BLaER1 treated with 17β-estradiol and CSF1 and Interleukin-3, amounts not matched to agents 10 nM and 100 nM (cell line): ENCODE data around the gene PPP2R5E.

Experiments
- H3K27ac ChIP-seq, 11 experiments: shearing (Covaris generic); formaldehyde crosslinking; 2 replicates each; pipeline ENCODE4 v1.8.1; 2022
- H3K27me3 ChIP-seq, 11 experiments: shearing (Covaris generic); formaldehyde crosslinking; 2 replicates each; pipeline ENCODE4 v1.8.1; 2022
- H3K36me3 ChIP-seq, 11 experiments: shearing (Covaris generic); formaldehyde crosslinking; 2 replicates each; pipeline ENCODE4 v1.8.1; 2022
- H3K4me1 ChIP-seq, 10 experiments: shearing (Covaris generic); formaldehyde crosslinking; 2 replicates each; pipeline ENCODE4 v1.8.1; 2022
- H3K4me2 ChIP-seq, 11 experiments: shearing (Covaris generic); formaldehyde crosslinking; 2 replicates each; pipeline ENCODE4 v1.8.1; 2022
- H3K4me3 ChIP-seq, 10 experiments: shearing (Covaris generic); formaldehyde crosslinking; 2 replicates each; pipeline ENCODE4 v1.8.1; 2022
- H3K9ac ChIP-seq, 11 experiments: shearing (Covaris generic); formaldehyde crosslinking; 2 replicates each; pipeline ENCODE4 v1.8.1; 2022
- H3K9me3 ChIP-seq, 11 experiments: shearing (Covaris generic); formaldehyde crosslinking; replicated peaks in 1 of 11; 2 replicates each; pipeline ENCODE4 v1.8.1; 2022
- H4K20me1 ChIP-seq, 11 experiments: shearing (Covaris generic); formaldehyde crosslinking; 2 replicates each; pipeline ENCODE4 v1.8.1; 2022
- Cebpa-rat ChIP-seq, 11 experiments: shearing (Covaris generic); IDR thresholded peaks; 2 replicates each; pipeline ENCODE4 v1.8.1; 2022

PPP2R5E gene

GRCh38 chr14:63443361-63443760 lies 99.8 kb downstream of the PPP2R5E start:
- Histone ChIP-seq H3K27me3 (no peaks in the 10 kb centered on the region), H3K4me3 (no peak overlapping the region), H3K4me1 (peaks cover 0 to 13% (median 3%) of the 10 kb centered on the region in 10 experiments; a peak in 13 of 20 replicates), H3K36me3 (peaks cover 30 to 72% (median 47%) of the 10 kb centered on the region in 11 experiments), H3K9me3 (peaks cover 0 to 5% (median 0%) of the 10 kb centered on the region in 11 experiments; a peak in 2 of 22 replicates), H3K4me2 (no peak overlapping the region), H3K9ac (no peak overlapping the region), H4K20me1 (peaks cover 0 to 64% (median 24%) of the 10 kb centered on the region in 11 experiments; a peak in 16 of 22 replicates), H3K27ac (no peak overlapping the region)
- no peak for TF ChIP-seq Cebpa-rat (IDR thresholded peaks at IDR 0.05)

- Histone ChIP-seq H3K4me1 (peaks cover 1 to 44% (median 12%) of the 10 kb centered on the region in 10 experiments; a peak in 17 of 20 replicates), H3K36me3 (peaks cover 6 to 42% (median 23%) of the 10 kb centered on the region in 11 experiments; a peak in 19 of 22 replicates), H3K27me3 (no peaks in the 10 kb centered on the region), H3K27ac (peak overlapping the region in 5 of 11 experiments; percentile 1 to 27 (median 10); a peak in 5 of 22 replicates), H3K4me2 (peak overlapping the region in 7 of 11 experiments; percentile 4 to 74 (median 18); a peak in 9 of 22 replicates), H3K9me3 (peaks cover 0 to 5% (median 0%) of the 10 kb centered on the region in 11 experiments; a peak in 1 of 22 replicates), H4K20me1 (peaks cover 13 to 86% (median 47%) of the 10 kb centered on the region in 11 experiments; a peak in 18 of 22 replicates), H3K4me3 (peak overlapping the region in 1 of 10 experiments; percentile 31; a peak in 1 of 20 replicates), H3K9ac (peak overlapping the region in 2 of 11 experiments; percentile 35 to 60; a peak in 3 of 22 replicates)
- no peak for TF ChIP-seq Cebpa-rat (IDR thresholded peaks at IDR 0.05)
These were observed 105.0 kb downstream of the PPP2R5E start for GRCh38 chr14:63438065-63438757.

- Histone ChIP-seq H3K4me1 (peaks cover 5 to 44% (median 12%) of the 10 kb centered on the region in 10 experiments; a peak in 17 of 20 replicates), H3K36me3 (peaks cover 5 to 37% (median 18%) of the 10 kb centered on the region in 11 experiments; a peak in 18 of 22 replicates), H3K9me3 (peaks cover 0 to 2% (median 0%) of the 10 kb centered on the region in 11 experiments; a peak in 1 of 22 replicates), H3K9ac (no peak overlapping the region), H3K4me3 (no peak overlapping the region), H3K4me2 (peak overlapping the region in 4 of 11 experiments; percentile 10 to 56 (median 26); a peak in 6 of 22 replicates), H3K27ac (0 out of 22 replicates have a peak overlapping the region, but pooled peaks of 1 of the 11 experiments have one; percentile 0), H4K20me1 (peaks cover 17 to 91% (median 51%) of the 10 kb centered on the region in 11 experiments; a peak in 19 of 22 replicates), H3K27me3 (no peaks in the 10 kb centered on the region)
- no peak for TF ChIP-seq Cebpa-rat (IDR thresholded peaks at IDR 0.05)
These were observed 106.7 kb downstream of the PPP2R5E start for GRCh38 chr14:63436286-63437098.

GRCh38 chr14:63435838-63436237 lies 107.3 kb downstream of the PPP2R5E start:
- Histone ChIP-seq H3K9me3 (no peaks in the 10 kb centered on the region), H3K4me3 (no peak overlapping the region), H3K9ac (no peak overlapping the region), H4K20me1 (peaks cover 17 to 95% (median 54%) of the 10 kb centered on the region in 11 experiments; a peak in 20 of 22 replicates), H3K27ac (no peak overlapping the region), H3K4me1 (peaks cover 5 to 44% (median 12%) of the 10 kb centered on the region in 10 experiments; a peak in 17 of 20 replicates), H3K27me3 (no peaks in the 10 kb centered on the region), H3K4me2 (0 out of 22 replicates have a peak overlapping the region, but pooled peaks of 1 of the 11 experiments have one; percentile 9), H3K36me3 (peaks cover 0 to 30% (median 12%) of the 10 kb centered on the region in 11 experiments; a peak in 16 of 22 replicates)
- no peak for TF ChIP-seq Cebpa-rat (IDR thresholded peaks at IDR 0.05)

GRCh38 chr14:63435204-63435603 lies 108.0 kb downstream of the PPP2R5E start:
- no peak overlapping the region for H3K4me2 ChIP-seq
- H3K4me1 ChIP-seq, result peaks cover 5 to 44% (median 12%) of the 10 kb centered on the region in 10 experiments; a peak in 17 of 20 replicates
- peaks cover 0 to 24% (median 10%) of the 10 kb centered on the region in 11 experiments; a peak in 14 of 22 replicates for H3K36me3 ChIP-seq
- no peaks in the 10 kb centered on the region for H3K27me3 ChIP-seq
- H3K27ac ChIP-seq, result no peak overlapping the region
- H3K9me3 ChIP-seq, result no peaks in the 10 kb centered on the region
- no peak overlapping the region for H3K4me3 ChIP-seq
- no peak for TF ChIP-seq Cebpa-rat (IDR thresholded peaks at IDR 0.05)
- H3K9ac ChIP-seq, result no peak overlapping the region
- H4K20me1 ChIP-seq, result peaks cover 17 to 91% (median 55%) of the 10 kb centered on the region in 11 experiments; a peak in 20 of 22 replicates

GRCh38 chr14:63432888-63433552 lies 110.2 kb downstream of the PPP2R5E start:
- H3K36me3 ChIP-seq, result peaks cover 0 to 10% (median 0%) of the 10 kb centered on the region in 11 experiments; a peak in 5 of 22 replicates
- no peak for TF ChIP-seq Cebpa-rat (IDR thresholded peaks at IDR 0.05)
- H3K9me3 ChIP-seq, result no peaks in the 10 kb centered on the region
- no peak overlapping the region for H3K4me2 ChIP-seq
- H3K4me1 ChIP-seq, result peaks cover 1 to 41% (median 7%) of the 10 kb centered on the region in 10 experiments; a peak in 15 of 20 replicates
- H3K27ac ChIP-seq, result no peak overlapping the region
- peaks cover 16 to 74% (median 45%) of the 10 kb centered on the region in 11 experiments; a peak in 19 of 22 replicates for H4K20me1 ChIP-seq
- no peaks in the 10 kb centered on the region for H3K27me3 ChIP-seq
- H3K9ac ChIP-seq, result no peak overlapping the region
- H3K4me3 ChIP-seq, result no peak overlapping the region

- no peak overlapping the region for H3K4me3 ChIP-seq
- no peak overlapping the region for H3K9ac ChIP-seq
- no peak for TF ChIP-seq Cebpa-rat (IDR thresholded peaks at IDR 0.05)
- H3K4me2 ChIP-seq, result no peak overlapping the region
- H3K27ac ChIP-seq, result no peak overlapping the region
- no peaks in the 10 kb centered on the region for H3K9me3 ChIP-seq
- peaks cover 0 to 10% (median 0%) of the 10 kb centered on the region in 11 experiments; a peak in 6 of 22 replicates for H3K36me3 ChIP-seq
- H4K20me1 ChIP-seq, result peaks cover 15 to 74% (median 44%) of the 10 kb centered on the region in 11 experiments; a peak in 17 of 22 replicates
- peaks cover 0 to 35% (median 6%) of the 10 kb centered on the region in 10 experiments; a peak in 11 of 20 replicates for H3K4me1 ChIP-seq
- no peaks in the 10 kb centered on the region for H3K27me3 ChIP-seq
These were observed 110.9 kb downstream of the PPP2R5E start for GRCh38 chr14:63432228-63432627.

GRCh38 chr14:63431466-63431865 lies 111.7 kb downstream of the PPP2R5E start:
- Histone ChIP-seq H3K4me2 (no peak overlapping the region), H4K20me1 (peaks cover 8 to 73% (median 37%) of the 10 kb centered on the region in 11 experiments; a peak in 16 of 22 replicates), H3K27me3 (no peaks in the 10 kb centered on the region), H3K27ac (no peak overlapping the region), H3K9ac (no peak overlapping the region), H3K9me3 (no peaks in the 10 kb centered on the region), H3K36me3 (peaks cover 0 to 14% (median 0%) of the 10 kb centered on the region in 11 experiments; a peak in 6 of 22 replicates), H3K4me3 (no peak overlapping the region), H3K4me1 (peaks cover 0 to 27% (median 5%) of the 10 kb centered on the region in 10 experiments; a peak in 9 of 20 replicates)
- TF ChIP-seq Cebpa-rat (IDR thresholded peaks at IDR 0.05), result no peak
